Activated T-helper 2 cell treated with anti-CD3 and anti-CD28 coated beads, Interferon-gamma antibody, Interleukin-2, Interleukin-4, amounts not matched to agents 10 μg/mL and 5 μg/mL and 100 μg/mL, durations not matched to agents 14 hours and 24 hours and 36 hours (primary cell): ENCODE data around the gene MCOLN2. TPM values are rescaled to one million over a fixed set of nuclear protein-coding genes. Genes with fewer than 3 reads are reported as not detected.
"Not testable (repeated sequence)": the region's sequence is repeated elsewhere in the genome, so short reads cannot be mapped to it uniquely, and the experiment has no call there.

Experiments
- DNase-seq: peaks from one replicate; pipeline ENCODE4 v3.0.0; 2021; ENCODE audit warnings: low spot score
- H3K27ac Mint-ChIP-seq: one replicate; pipeline ENCODE4 v1.8.0; 2021; ENCODE audit warnings: mixed read lengths
- H3K27me3 Mint-ChIP-seq: one replicate; pipeline ENCODE4 v1.8.0; 2021; ENCODE audit warnings: low read depth, mixed read lengths
- H3K36me3 Mint-ChIP-seq: one replicate; pipeline ENCODE4 v1.8.0; 2021; ENCODE audit warnings: low read depth, mixed read lengths
- H3K4me1 Mint-ChIP-seq: one replicate; pipeline ENCODE4 v1.8.0; 2021; ENCODE audit warnings: low read depth, mixed read lengths
- H3K4me3 Mint-ChIP-seq: one replicate; pipeline ENCODE4 v1.8.0; 2021; ENCODE audit warnings: low read depth, mild to moderate bottlenecking, moderate library complexity, mixed read lengths
- H3K9me3 Mint-ChIP-seq: one replicate; pipeline ENCODE4 v1.8.0; 2021; ENCODE audit warnings: mixed read lengths
- intact Hi-C: fragments of 100-400 bp; cut with micrococcal nuclease; formaldehyde crosslinking; loops from one replicate; pipeline ENCODE4 v1.15.1; 2023
- total RNA-seq: library from RNA; stranded (reverse); gene quantifications from 2 replicates; pipeline ENCODE4 v1.2.3, GENCODE V29; 2022

Gene MCOLN2
- total RNA-seq, 1 donor from 2014 or later: 143 TPM

DNA sequence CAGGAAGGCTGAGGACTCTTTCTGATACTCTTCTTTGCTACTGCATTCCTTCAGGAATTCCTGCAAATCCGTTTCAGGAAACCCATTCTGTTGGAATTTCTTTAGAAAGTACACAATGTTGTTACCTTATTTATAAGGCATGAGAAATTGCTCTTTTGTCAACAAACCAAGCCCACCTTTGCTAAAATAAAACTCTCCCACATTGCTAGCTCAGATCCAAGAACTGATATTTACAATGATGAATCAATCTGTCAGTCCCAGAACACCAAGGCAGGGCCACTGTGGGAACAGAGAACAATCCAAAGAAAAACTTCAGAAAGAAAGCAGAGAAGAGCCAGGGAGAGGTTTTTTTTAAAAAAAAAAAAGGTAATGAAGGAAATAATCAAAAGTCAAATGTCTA is 67.3 kb downstream of the MCOLN2 start:
- peaks cover 62% of the 10 kb centered on the region for H3K36me3 Mint-ChIP-seq
- no peaks in the 10 kb centered on the region for H3K27me3 Mint-ChIP-seq
- DNase-seq: no peak
- no peak overlapping the region for H3K27ac Mint-ChIP-seq
- H3K4me1 Mint-ChIP-seq: peaks cover 7% of the 10 kb centered on the region
- no peak overlapping the region for H3K4me3 Mint-ChIP-seq
- intact Hi-C loops: no loop called here
- no peaks in the 10 kb centered on the region for H3K9me3 Mint-ChIP-seq

DNA sequence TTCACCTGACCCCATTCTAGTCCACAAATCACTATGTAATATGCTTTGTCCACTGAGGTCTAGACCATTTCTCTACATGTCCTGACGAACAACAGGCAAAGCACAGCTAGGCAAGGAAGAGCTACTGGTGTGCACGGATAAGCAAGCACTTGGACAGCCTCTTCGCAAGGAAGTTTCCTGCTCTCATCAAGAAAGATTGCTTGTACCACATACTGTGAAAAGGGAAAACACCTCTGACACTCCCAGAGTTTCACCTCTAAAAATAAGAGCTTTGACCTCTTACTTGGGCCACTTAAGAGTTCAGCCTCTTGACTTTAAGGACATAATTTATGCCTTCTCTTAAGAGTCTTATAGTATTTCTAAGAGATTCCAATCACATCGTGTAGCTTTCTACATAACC is 67.9 kb downstream of the MCOLN2 start:
- DNase-seq: no peak
- Mint-ChIP-seq H3K4me3 (no peak overlapping the region), H3K27me3 (no peaks in the 10 kb centered on the region), H3K4me1 (peaks cover 7% of the 10 kb centered on the region), H3K9me3 (no peaks in the 10 kb centered on the region), H3K36me3 (peaks cover 62% of the 10 kb centered on the region), H3K27ac (no peak overlapping the region)
- intact Hi-C loops: no loop called here

DNA sequence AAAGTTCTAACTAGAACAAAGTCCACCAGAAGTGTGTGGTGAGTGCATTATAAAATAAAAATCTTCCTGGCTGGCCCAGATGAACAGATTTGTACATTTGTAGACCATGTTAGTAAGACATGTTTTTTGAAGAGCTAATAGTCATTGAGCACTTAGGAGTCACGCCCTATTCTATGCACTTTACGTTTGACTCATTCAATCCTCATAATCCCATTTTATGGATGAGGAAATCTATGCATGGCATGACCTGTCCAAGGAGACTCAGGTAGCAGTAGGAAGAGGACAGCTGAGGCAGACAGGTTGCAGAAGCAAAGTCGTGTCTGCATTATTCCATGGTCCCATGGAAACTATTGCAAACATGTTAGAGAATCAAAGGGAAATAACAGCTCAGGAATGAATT is 73.6 kb downstream of the MCOLN2 start:
- no peak overlapping the region for H3K27ac Mint-ChIP-seq
- DNase-seq: no peak
- no peak overlapping the region for H3K4me3 Mint-ChIP-seq
- H3K27me3 Mint-ChIP-seq: peaks cover 2% of the 10 kb centered on the region
- no peaks in the 10 kb centered on the region for H3K4me1 Mint-ChIP-seq
- H3K9me3 Mint-ChIP-seq: no peaks in the 10 kb centered on the region
- intact Hi-C loops: no loop called here
- peaks cover 22% of the 10 kb centered on the region for H3K36me3 Mint-ChIP-seq

GRCh38 chr1:84920159-84920558 is 76.8 kb downstream of the MCOLN2 start:
- Mint-ChIP-seq H3K27me3 (peaks cover 8% of the 10 kb centered on the region), H3K36me3 (no peaks in the 10 kb centered on the region), H3K27ac (no peak overlapping the region), H3K4me1 (peaks cover 5% of the 10 kb centered on the region), H3K4me3 (no peak overlapping the region), H3K9me3 (no peaks in the 10 kb centered on the region)
- intact Hi-C loops: no loop called here
- no peak for DNase-seq

DNA sequence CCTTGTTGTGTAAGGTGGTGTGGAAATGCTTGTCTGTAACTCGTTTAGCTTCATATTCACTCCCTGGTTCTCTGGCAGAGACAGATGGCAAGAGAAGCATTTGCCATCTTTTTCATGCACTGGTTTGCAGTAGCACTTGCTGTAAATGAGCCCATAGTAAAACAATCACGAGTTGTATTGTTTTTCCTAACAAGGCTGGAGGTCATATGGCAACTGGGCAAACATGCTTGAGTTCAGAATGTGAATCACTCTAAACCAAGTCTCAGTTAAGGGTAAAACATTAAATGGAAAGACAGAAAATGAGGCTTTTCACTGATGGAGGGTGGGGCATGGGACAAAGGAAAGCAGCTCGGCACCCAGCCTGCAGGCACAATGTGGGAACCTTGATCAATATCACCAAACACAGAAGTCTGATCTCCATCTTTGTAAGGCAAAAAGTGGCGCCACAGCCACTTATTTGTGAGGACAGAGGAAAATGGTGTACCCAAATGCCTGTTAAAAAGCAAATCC is 77.4 kb downstream of the MCOLN2 start:
- Mint-ChIP-seq H3K27ac (no peak overlapping the region), H3K4me1 (peaks cover 5% of the 10 kb centered on the region), H3K36me3 (no peaks in the 10 kb centered on the region), H3K27me3 (peaks cover 8% of the 10 kb centered on the region), H3K9me3 (no peaks in the 10 kb centered on the region), H3K4me3 (no peak overlapping the region)
- intact Hi-C loops: no loop called here
- no peak for DNase-seq

GRCh38 chr1:84918726-84919336 is 78.1 kb downstream of the MCOLN2 start:
- H3K27ac Mint-ChIP-seq: no peak overlapping the region
- H3K9me3 Mint-ChIP-seq: no peaks in the 10 kb centered on the region
- H3K27me3 Mint-ChIP-seq: peaks cover 8% of the 10 kb centered on the region
- intact Hi-C loops: no loop called here
- H3K36me3 Mint-ChIP-seq: no peaks in the 10 kb centered on the region
- peaks cover 5% of the 10 kb centered on the region for H3K4me1 Mint-ChIP-seq
- no peak overlapping the region for H3K4me3 Mint-ChIP-seq
- no peak for DNase-seq

DNA sequence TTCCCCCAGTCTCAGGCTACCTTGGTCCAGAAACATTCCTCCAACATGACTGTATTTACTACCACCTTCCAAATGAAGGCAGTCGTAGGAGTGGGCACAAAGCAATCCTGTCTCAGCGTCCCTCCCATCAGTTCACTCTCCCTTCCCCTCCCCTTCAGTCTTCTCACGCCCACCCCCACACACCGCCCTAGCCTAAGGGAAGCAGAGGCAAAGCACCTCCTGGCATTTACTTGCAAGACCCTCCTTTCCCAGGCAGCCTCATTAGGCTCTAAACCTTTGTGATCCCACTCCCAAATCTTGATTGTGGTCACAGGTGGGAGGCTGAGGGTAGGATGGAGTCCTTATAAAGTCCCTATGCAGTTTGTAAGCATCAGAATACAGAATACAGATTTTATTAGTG is 80.0 kb downstream of the MCOLN2 start:
- Mint-ChIP-seq H3K27ac (no peak overlapping the region), H3K27me3 (peaks cover 8% of the 10 kb centered on the region), H3K9me3 (no peaks in the 10 kb centered on the region), H3K36me3 (no peaks in the 10 kb centered on the region), H3K4me3 (no peak overlapping the region), H3K4me1 (peaks cover 5% of the 10 kb centered on the region)
- no peak for DNase-seq
- intact Hi-C loops: no loop called here

- intact Hi-C loops: no loop called here
- Mint-ChIP-seq H3K4me1 (peaks cover 11% of the 10 kb centered on the region), H3K36me3 (no peaks in the 10 kb centered on the region), H3K9me3 (no peaks in the 10 kb centered on the region), H3K27me3 (peaks cover 25% of the 10 kb centered on the region), H3K4me3 (no peak overlapping the region), H3K27ac (no peak overlapping the region)
- DNase-seq: no peak
These were observed 83.4 kb downstream of the MCOLN2 start for GRCh38 chr1:84913555-84913892.

DNA sequence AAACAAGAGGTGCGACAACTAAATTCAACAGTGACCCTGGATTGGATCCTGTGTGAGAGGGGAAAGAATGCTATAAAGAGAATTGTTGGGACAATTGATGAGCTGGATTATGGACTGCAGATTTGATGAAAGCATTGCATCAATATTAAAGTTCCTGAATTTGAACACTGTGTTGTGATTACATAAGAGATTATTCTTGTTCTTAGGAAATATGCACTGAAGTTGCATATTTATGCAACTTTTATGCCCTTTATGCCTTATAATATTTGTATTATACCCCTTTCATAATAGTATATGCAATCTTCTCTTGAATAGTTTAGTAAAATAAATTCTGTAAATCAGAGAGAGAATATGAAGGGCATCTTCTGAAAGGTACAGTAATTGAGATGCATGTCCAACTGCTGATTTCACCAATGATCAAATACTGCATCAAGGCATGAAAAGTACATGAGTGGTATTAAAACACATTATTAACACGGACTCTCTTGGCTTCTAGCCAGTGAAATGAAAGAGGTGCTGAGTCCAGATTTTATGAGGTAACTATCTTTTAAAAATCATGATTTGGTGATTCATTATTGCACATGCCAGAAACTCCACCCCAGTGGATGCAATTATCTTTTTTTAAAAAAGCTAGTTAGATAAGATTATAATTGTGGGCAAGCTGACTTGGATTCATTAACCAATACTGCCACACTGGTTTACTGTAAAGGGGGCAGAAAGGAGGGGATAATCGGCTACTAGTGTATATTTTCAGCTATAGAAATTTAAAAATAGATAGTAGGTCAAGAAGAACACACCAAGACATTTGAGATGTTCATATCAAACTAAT is 84.0 kb downstream of the MCOLN2 start:
- H3K36me3 Mint-ChIP-seq: no peaks in the 10 kb centered on the region
- no peak overlapping the region for H3K4me3 Mint-ChIP-seq
- H3K27me3 Mint-ChIP-seq: peaks cover 23% of the 10 kb centered on the region
- intact Hi-C loops: no loop called here
- peaks cover 11% of the 10 kb centered on the region for H3K4me1 Mint-ChIP-seq
- no peak for DNase-seq
- H3K27ac Mint-ChIP-seq: no peak overlapping the region
- H3K9me3 Mint-ChIP-seq: no peaks in the 10 kb centered on the region

GRCh38 chr1:84908746-84909464 is 88.0 kb downstream of the MCOLN2 start:
- H3K27ac Mint-ChIP-seq, H3K36me3 Mint-ChIP-seq, H3K9me3 Mint-ChIP-seq, H3K4me1 Mint-ChIP-seq, DNase-seq, H3K4me3 Mint-ChIP-seq, intact Hi-C loops: not testable (repeated sequence)
- peaks cover 39% of the 10 kb centered on the region for H3K27me3 Mint-ChIP-seq

GRCh38 chr1:84907095-84907827 is 89.7 kb downstream of the MCOLN2 start:
- intact Hi-C loops: no loop called here
- Mint-ChIP-seq H3K36me3 (no peaks in the 10 kb centered on the region), H3K27ac (no peak overlapping the region), H3K9me3 (peaks cover 2% of the 10 kb centered on the region), H3K4me3 (no peak overlapping the region), H3K4me1 (peaks cover 10% of the 10 kb centered on the region), H3K27me3 (peaks cover 39% of the 10 kb centered on the region)
- DNase-seq: no peak

GRCh38 chr1:84902727-84903126 is 94.2 kb downstream of the MCOLN2 start:
- H3K36me3 Mint-ChIP-seq, intact Hi-C loops, H3K4me3 Mint-ChIP-seq, DNase-seq, H3K9me3 Mint-ChIP-seq, H3K4me1 Mint-ChIP-seq, H3K27ac Mint-ChIP-seq: not testable (repeated sequence)
- peaks cover 23% of the 10 kb centered on the region for H3K27me3 Mint-ChIP-seq
